ENCODE data around the gene CHMP4A. TPM values are rescaled to one million over a fixed set of nuclear protein-coding genes. Genes with fewer than 3 reads are reported as not detected.

Gene CHMP4A
- total RNA-seq, 2 donors from 2014 or later = 61.5 to 66.8 TPM

- 95% methylated on average over 15 of the region's 15 CpGs for WGBS
- Histone ChIP-seq H3K4me3 (no peak overlapping the region), H3K27ac (no peak overlapping the region), H3K4me1 (replicated peaks) (no peaks in the 10 kb centered on the region), H3K9me3 (no peaks in the 10 kb centered on the region), H3K27me3 (replicated peaks; ENCODE audit: insufficient read depth) (no peaks in the 10 kb centered on the region), H3K36me3 (no peaks in the 10 kb centered on the region)
- no peak for TF ChIP-seq CTCF (IDR thresholded peaks at IDR 0.05)
- TF ChIP-seq POLR2A (IDR thresholded peaks at IDR 0.05) = no peak
- no peak for TF ChIP-seq POLR2AphosphoS5 (IDR thresholded peaks at IDR 0.05)
- intact Hi-C loops (cut with DNase I) = no loop called here
- DNase-seq (ENCODE audit: low spot score) = no peak
Observed at GRCh38 chr14:24192933-24193332, 20.4 kb downstream of the CHMP4A start.

GRCh38 chr14:24190416-24190815 is 22.9 kb downstream of the CHMP4A start:
- no peaks in the 10 kb centered on the region for H3K9me3 ChIP-seq
- H3K4me3 ChIP-seq = no peak overlapping the region
- intact Hi-C loops (cut with DNase I) = no loop called here
- 92% methylated on average over 10 of the region's 10 CpGs for WGBS
- peaks cover 4% of the 10 kb centered on the region for H3K4me1 ChIP-seq (replicated peaks)
- TF ChIP-seq CTCF (IDR thresholded peaks at IDR 0.05) (no peak), POLR2AphosphoS5 (IDR thresholded peaks at IDR 0.05) (no peak), POLR2A (IDR thresholded peaks at IDR 0.05) (no peak)
- H3K27ac ChIP-seq = no peak overlapping the region
- H3K36me3 ChIP-seq = peaks cover 0 to 10% of the 10 kb centered on the region in 2 donors
- no peak for DNase-seq (ENCODE audit: low spot score)
- H3K27me3 ChIP-seq (replicated peaks; ENCODE audit: insufficient read depth) = no peaks in the 10 kb centered on the region

- Histone ChIP-seq H3K27ac (no peak overlapping the region), H3K36me3 (peaks cover 0 to 17% of the 10 kb centered on the region in 2 donors), H3K27me3 (replicated peaks; ENCODE audit: insufficient read depth) (no peaks in the 10 kb centered on the region), H3K4me3 (no peak overlapping the region), H3K9me3 (no peaks in the 10 kb centered on the region), H3K4me1 (replicated peaks) (peaks cover 4% of the 10 kb centered on the region)
- 93% methylated on average over 9 of the region's 9 CpGs for WGBS
- no peak for DNase-seq (ENCODE audit: low spot score)
- intact Hi-C loops (cut with DNase I) = no loop called here
- TF ChIP-seq POLR2AphosphoS5 (IDR thresholded peaks at IDR 0.05) (no peak), POLR2A (IDR thresholded peaks at IDR 0.05) (no peak), CTCF (IDR thresholded peaks at IDR 0.05) (no peak)
Observed at GRCh38 chr14:24189460-24189859, 23.8 kb downstream of the CHMP4A start.

GRCh38 chr14:24189059-24189375 is 24.3 kb downstream of the CHMP4A start:
- TF ChIP-seq POLR2AphosphoS5 (IDR thresholded peaks at IDR 0.05) (no peak), POLR2A (IDR thresholded peaks at IDR 0.05) (no peak), CTCF (IDR thresholded peaks at IDR 0.05) (no peak)
- no peak for DNase-seq (ENCODE audit: low spot score)
- H3K36me3 ChIP-seq = peaks cover 0 to 22% of the 10 kb centered on the region in 2 donors
- H3K27me3 ChIP-seq (replicated peaks; ENCODE audit: insufficient read depth) = no peaks in the 10 kb centered on the region
- H3K27ac ChIP-seq = peak overlapping the region in 1 of 2 donors; percentile 76
- peaks cover 4% of the 10 kb centered on the region for H3K4me1 ChIP-seq (replicated peaks)
- no peak overlapping the region for H3K4me3 ChIP-seq
- WGBS = 2% methylated on average over 3 of the region's 3 CpGs
- intact Hi-C loops (cut with DNase I) = no loop called here
- H3K9me3 ChIP-seq = no peaks in the 10 kb centered on the region

- peaks cover 4% of the 10 kb centered on the region for H3K4me1 ChIP-seq (replicated peaks)
- no peaks in the 10 kb centered on the region for H3K27me3 ChIP-seq (replicated peaks; ENCODE audit: insufficient read depth)
- DNase-seq (ENCODE audit: low spot score) = peak; percentile 95
- no peaks in the 10 kb centered on the region for H3K9me3 ChIP-seq
- H3K27ac ChIP-seq = peak within 1 kb of the TSS; percentile 70 to 76
- TF ChIP-seq POLR2AphosphoS5 (IDR thresholded peaks at IDR 0.05) = peak; percentile 98
- peak; percentile 43 for TF ChIP-seq POLR2A (IDR thresholded peaks at IDR 0.05)
- peak in 1 of 4 experiments; percentile 35 for TF ChIP-seq CTCF (IDR thresholded peaks at IDR 0.05)
- intact Hi-C loops (cut with DNase I) = no loop called here
- peaks cover 0 to 26% of the 10 kb centered on the region in 2 donors for H3K36me3 ChIP-seq
- WGBS = under 1% methylated on average over 52 of the region's 65 CpGs
- H3K4me3 ChIP-seq = peak within 1 kb of the TSS; percentile 58 to 59
Observed at GRCh38 chr14:24188251-24189058, 24.8 kb downstream of the CHMP4A start, which contains the start of gene IPO4. Gene IPO4 (minus strand): TSS chr14:24188816. CDS start chr14:24188787, 29 bp downstream.

All from prostate gland (tissue), 2 donors.